H1 (cell line): Measurements from ENCODE around the gene APMAP.

Experiments
- ASH2L ChIP-seq: fragments of 200-600, 300-600 bp; sonication (generic); IDR thresholded peaks from one replicate; pipeline ENCODE4 v1.7.1; 2017; ENCODE audit warnings: low read length
- CHD2 ChIP-seq: IDR thresholded peaks from 2 replicates; pipeline ENCODE4 v1.6.1; 2012; ENCODE audit warnings: low read length, improper control_type of control experiment
- EZH2 ChIP-seq: fragments of 200-600 bp; sonication (generic); IDR thresholded peaks from 2 replicates; pipeline ENCODE4 v1.7.1; 2012; ENCODE audit warnings: low read depth, mild to moderate bottlenecking, moderate library complexity, low read length, inconsistent platforms; ENCODE audit not compliant: severe bottlenecking
- HDAC6 ChIP-seq: IDR thresholded peaks from one replicate; pipeline ENCODE4 v1.7.1; 2012; ENCODE audit warnings: low read depth, mild to moderate bottlenecking, inconsistent platforms, low read length, moderate library complexity
- NRF1 ChIP-seq: IDR thresholded peaks from 2 replicates; pipeline ENCODE4 v1.6.1; 2011; ENCODE audit warnings: mild to moderate bottlenecking, low read depth, low read length, improper control_type of control experiment
- POLR2AphosphoS5 ChIP-seq: IDR thresholded peaks from 2 replicates; pipeline ENCODE4 v1.6.1; 2011; ENCODE audit warnings: low read depth, low read length
- SP1 ChIP-seq: IDR thresholded peaks from 2 replicates; pipeline ENCODE4 v1.6.1; 2011; ENCODE audit warnings: low read depth, low read length
- SUZ12 ChIP-seq: fragments of 200-600 bp; sonication (generic); IDR thresholded peaks from 2 replicates; pipeline ENCODE4 v1.6.1; 2012; ENCODE audit warnings: mild to moderate bottlenecking, inconsistent platforms, low read length, moderate library complexity, mixed read lengths
- USF2 ChIP-seq: IDR thresholded peaks from 2 replicates; pipeline ENCODE4 v1.6.1; 2011; ENCODE audit warnings: low read length, improper control_type of control experiment
- TF ChIP-seq, protein P1 (sequence below), 3 experiments: IDR thresholded peaks; 1 replicate in 2 of 3; 2 replicates in 1 of 3; pipeline versions ENCODE4 v1.5.1 to v1.6.1; 2011; ENCODE audit warnings: low read length in 3 of 3, mild to moderate bottlenecking in 3 of 3, inconsistent platforms in 2 of 3, low read depth in 1 of 3, moderate library complexity in 1 of 3; ENCODE audit not compliant: insufficient read depth in 1 of 3; ENCODE audit errors: control extremely low read depth in 1 of 3

- no peak for TF ChIP-seq CHD2
- no peak for TF ChIP-seq HDAC6
- no peak for TF ChIP-seq ASH2L
- no peak for TF ChIP-seq POLR2AphosphoS5
- TF ChIP-seq, protein P1, sequence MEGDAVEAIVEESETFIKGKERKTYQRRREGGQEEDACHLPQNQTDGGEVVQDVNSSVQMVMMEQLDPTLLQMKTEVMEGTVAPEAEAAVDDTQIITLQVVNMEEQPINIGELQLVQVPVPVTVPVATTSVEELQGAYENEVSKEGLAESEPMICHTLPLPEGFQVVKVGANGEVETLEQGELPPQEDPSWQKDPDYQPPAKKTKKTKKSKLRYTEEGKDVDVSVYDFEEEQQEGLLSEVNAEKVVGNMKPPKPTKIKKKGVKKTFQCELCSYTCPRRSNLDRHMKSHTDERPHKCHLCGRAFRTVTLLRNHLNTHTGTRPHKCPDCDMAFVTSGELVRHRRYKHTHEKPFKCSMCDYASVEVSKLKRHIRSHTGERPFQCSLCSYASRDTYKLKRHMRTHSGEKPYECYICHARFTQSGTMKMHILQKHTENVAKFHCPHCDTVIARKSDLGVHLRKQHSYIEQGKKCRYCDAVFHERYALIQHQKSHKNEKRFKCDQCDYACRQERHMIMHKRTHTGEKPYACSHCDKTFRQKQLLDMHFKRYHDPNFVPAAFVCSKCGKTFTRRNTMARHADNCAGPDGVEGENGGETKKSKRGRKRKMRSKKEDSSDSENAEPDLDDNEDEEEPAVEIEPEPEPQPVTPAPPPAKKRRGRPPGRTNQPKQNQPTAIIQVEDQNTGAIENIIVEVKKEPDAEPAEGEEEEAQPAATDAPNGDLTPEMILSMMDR (IDR thresholded peaks at IDR 0.05; ENCODE audit: control extremely low read depth in 1 of 3, insufficient read depth in 1 of 3, low read depth in 1 of 3, low read length in 3 of 3) = no peak
- no peak for TF ChIP-seq SUZ12
- no peak for TF ChIP-seq EZH2
- TF ChIP-seq SP1 = no peak
- no peak for TF ChIP-seq USF2
- TF ChIP-seq NRF1 = no peak
Measured at GRCh38 chr20:25011261-25011660, 18.7 kb upstream of the APMAP start.
